ENCODE results near the gene FIGN.

The FIGN gene

GRCh38 chr2:163572850-163573249, 163.0 kb downstream of the FIGN start:
- no peak for DNase-seq (ENCODE audit: extremely low read depth, insufficient read length)
- H3K4me3 ChIP-seq (replicated peaks; ENCODE audit: low read depth, low read length): no peak overlapping the region
- no peaks in the 10 kb centered on the region for H3K36me3 ChIP-seq (ENCODE audit: control insufficient read depth, insufficient read depth, low read length)
- no peaks in the 10 kb centered on the region for H3K27me3 ChIP-seq (replicated peaks; ENCODE audit: control insufficient read depth, insufficient read depth, low read length)
- TF ChIP-seq CTCF (IDR thresholded peaks at IDR 0.05; ENCODE audit: insufficient read depth, low read length, poor library complexity, severe bottlenecking): no peak

GRCh38 chr2:163571423-163572102, 164.2 kb downstream of the FIGN start:
- TF ChIP-seq CTCF (IDR thresholded peaks at IDR 0.05; ENCODE audit: insufficient read depth, low read length, poor library complexity, severe bottlenecking): no peak
- Histone ChIP-seq H3K27me3 (replicated peaks; ENCODE audit: control insufficient read depth, insufficient read depth, low read length) (no peaks in the 10 kb centered on the region), H3K36me3 (ENCODE audit: control insufficient read depth, insufficient read depth, low read length) (no peaks in the 10 kb centered on the region), H3K4me3 (replicated peaks; ENCODE audit: low read depth, low read length) (no peak overlapping the region)
- DNase-seq (ENCODE audit: extremely low read depth, insufficient read length): no peak

- no peak for TF ChIP-seq CTCF (IDR thresholded peaks at IDR 0.05; ENCODE audit: insufficient read depth, low read length, poor library complexity, severe bottlenecking)
- no peak overlapping the region for H3K4me3 ChIP-seq (replicated peaks; ENCODE audit: low read depth, low read length)
- no peaks in the 10 kb centered on the region for H3K27me3 ChIP-seq (replicated peaks; ENCODE audit: control insufficient read depth, insufficient read depth, low read length)
- no peaks in the 10 kb centered on the region for H3K36me3 ChIP-seq (ENCODE audit: control insufficient read depth, insufficient read depth, low read length)
- no peak for DNase-seq (ENCODE audit: extremely low read depth, insufficient read length)
Measured at GRCh38 chr2:163570391-163570790, 165.4 kb downstream of the FIGN start.

GRCh38 chr2:163565192-163565591, 170.6 kb downstream of the FIGN start:
- no peaks in the 10 kb centered on the region for H3K36me3 ChIP-seq (ENCODE audit: control insufficient read depth, insufficient read depth, low read length)
- no peaks in the 10 kb centered on the region for H3K27me3 ChIP-seq (replicated peaks; ENCODE audit: control insufficient read depth, insufficient read depth, low read length)
- no peak for DNase-seq (ENCODE audit: extremely low read depth, insufficient read length)
- H3K4me3 ChIP-seq (replicated peaks; ENCODE audit: low read depth, low read length): no peak overlapping the region
- TF ChIP-seq CTCF (IDR thresholded peaks at IDR 0.05; ENCODE audit: insufficient read depth, low read length, poor library complexity, severe bottlenecking): no peak

GRCh38 chr2:163564236-163564635, 171.6 kb downstream of the FIGN start:
- Histone ChIP-seq H3K27me3 (replicated peaks; ENCODE audit: control insufficient read depth, insufficient read depth, low read length) (no peaks in the 10 kb centered on the region), H3K4me3 (replicated peaks; ENCODE audit: low read depth, low read length) (no peak overlapping the region), H3K36me3 (ENCODE audit: control insufficient read depth, insufficient read depth, low read length) (no peaks in the 10 kb centered on the region)
- no peak for DNase-seq (ENCODE audit: extremely low read depth, insufficient read length)
- no peak for TF ChIP-seq CTCF (IDR thresholded peaks at IDR 0.05; ENCODE audit: insufficient read depth, low read length, poor library complexity, severe bottlenecking)

GRCh38 chr2:163563336-163563735, 172.5 kb downstream of the FIGN start:
- no peak for TF ChIP-seq CTCF (IDR thresholded peaks at IDR 0.05; ENCODE audit: insufficient read depth, low read length, poor library complexity, severe bottlenecking)
- H3K27me3 ChIP-seq (replicated peaks; ENCODE audit: control insufficient read depth, insufficient read depth, low read length): no peaks in the 10 kb centered on the region
- H3K36me3 ChIP-seq (ENCODE audit: control insufficient read depth, insufficient read depth, low read length): no peaks in the 10 kb centered on the region
- DNase-seq (ENCODE audit: extremely low read depth, insufficient read length): no peak
- H3K4me3 ChIP-seq (replicated peaks; ENCODE audit: low read depth, low read length): no peak overlapping the region

All from GM06990 (cell line).